ENCODE results near the gene PCDHGB2. TPM values are rescaled to one million over a fixed set of nuclear protein-coding genes. Genes with fewer than 3 reads are reported as not detected.

Gene PCDHGB2
- total and polyA plus RNA-seq, 2 of the 8 experiments (the other 6 are each of a cell fraction or from before 2014, with no cell fraction given) = 1.9 to 2.9 TPM

DNA sequence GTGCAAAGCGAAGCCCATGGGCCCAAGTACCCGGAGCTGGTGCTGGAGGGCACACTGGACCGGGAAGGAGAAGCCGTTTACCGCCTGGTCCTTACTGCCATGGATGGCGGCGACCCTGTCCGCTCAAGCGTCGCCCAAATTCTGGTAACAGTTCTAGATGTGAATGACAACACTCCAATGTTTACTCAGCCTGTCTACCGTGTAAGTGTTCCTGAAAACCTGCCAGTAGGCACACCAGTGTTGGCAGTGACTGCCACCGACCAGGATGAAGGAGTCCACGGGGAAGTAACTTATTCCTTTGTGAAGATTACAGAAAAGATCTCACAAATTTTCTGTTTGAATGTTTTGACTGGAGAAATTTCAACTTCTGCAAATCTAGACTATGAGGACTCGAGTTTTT, 14.8 kb downstream of the PCDHGB2 start:
- Histone ChIP-seq H4K20me1 (replicated peaks in 1 of 2; ENCODE audit: control insufficient read depth in 1 of 2, insufficient read depth in 2 of 2, low read length in 2 of 2) (no peaks in the 10 kb centered on the region), H3K27ac (ENCODE audit: low read depth, low read length) (no peak overlapping the region), H3K9me3 (ENCODE audit: insufficient read depth in 2 of 2, low read depth in 1 of 2, low read length in 1 of 2) (peaks cover 36 to 51% of the 10 kb centered on the region in 2 experiments; a peak in 3 of 4 replicates), H3K27me3 (replicated peaks in 1 of 4; ENCODE audit: control insufficient read depth in 3 of 4, extremely low read depth in 1 of 4, insufficient read depth in 3 of 4, low read length in 3 of 4) (no peaks in the 10 kb centered on the region), H3K14ac (ENCODE audit: insufficient read length) (no peak overlapping the region), H2AK5ac (ENCODE audit: low read depth, low read length) (no peak overlapping the region), H3K9ac (replicated peaks in 1 of 4; ENCODE audit: extremely low read depth in 1 of 4, low read depth in 3 of 4, low read length in 3 of 4) (no peak overlapping the region), H3K4me1 (replicated peaks in 1 of 4; ENCODE audit: control insufficient read depth in 3 of 4, insufficient read depth in 4 of 4, low read length in 3 of 4) (no peaks in the 10 kb centered on the region), H3K56ac (replicated peaks; ENCODE audit: insufficient read length, low read depth, low read length) (no peak overlapping the region), H2BK15ac (ENCODE audit: low read length) (no peak overlapping the region), H3K79me1 (ENCODE audit: low read depth, low read length) (no peaks in the 10 kb centered on the region), H3K23ac (ENCODE audit: insufficient read length) (no peak overlapping the region), H4K8ac (ENCODE audit: extremely low read depth, insufficient read depth, low read length) (no peak overlapping the region), H2BK5ac (ENCODE audit: low read depth, low read length) (no peak overlapping the region), H3K79me2 (ENCODE audit: control insufficient read depth in 1 of 2, insufficient read depth in 2 of 2, low read length in 2 of 2) (no peaks in the 10 kb centered on the region), H3K18ac (ENCODE audit: extremely low read depth, low read length) (no peak overlapping the region), H4K5ac (ENCODE audit: insufficient read length, low read depth, low read length) (no peak overlapping the region), H3K4me2 (ENCODE audit: insufficient read depth in 1 of 2, low read depth in 2 of 2, low read length in 2 of 2) (no peak overlapping the region), H2BK12ac (ENCODE audit: low read depth, low read length) (no peak overlapping the region), H2BK120ac (replicated peaks; ENCODE audit: low read depth, low read length) (no peak overlapping the region), H4K91ac (replicated peaks; ENCODE audit: insufficient read length, low read length) (no peak overlapping the region), H3K4me3 (ENCODE audit: extremely low read depth in 1 of 4, insufficient read depth in 2 of 4, low read depth in 3 of 4, low read length in 4 of 4) (no peak overlapping the region), H3K23me2 (ENCODE audit: low read depth, low read length) (no peaks in the 10 kb centered on the region), H3K4ac (replicated peaks; ENCODE audit: insufficient read length, low read depth, low read length) (no peak overlapping the region), H2AFZ (ENCODE audit: low read length) (no peak overlapping the region), H2BK20ac (ENCODE audit: low read length) (no peak overlapping the region), H3K36me3 (ENCODE audit: control insufficient read depth in 2 of 4, insufficient read depth in 4 of 4, low read length in 3 of 4) (peaks cover 0 to 3% (median 0%) of the 10 kb centered on the region in 4 experiments; a peak in 2 of 8 replicates)
- ChIA-PET CTCF (ENCODE audit: partially characterized antibody) (interaction anchor here (0.7 to 2.9 kb wide), 17 partner anchors 10 to 183 kb away, joined by 3 to 11 read pairs (median 4); partner anchors contain the start of genes PCDHGA10, PCDHGA5, PCDHGB2 and PCDHGB4), POLR2A (ENCODE audit: partially characterized antibody) (interaction anchor here (1.3 kb wide), 1 partner anchor 16 kb away, joined by 3 read pairs; no protein-coding TSS in a partner anchor)
- DNase-seq (ENCODE audit: low read depth in 1 of 2, low spot score in 2 of 2) (no peak), FAIRE-seq (no peak)
- 93% methylated on average over 14 of the region's 14 CpGs; no CpG with 5 or more reads in 1 of the 2 experiments for WGBS, 2 experiments (ENCODE audit: extremely low coverage in 1 of 2, insufficient coverage in 1 of 2, insufficient read length in 1 of 2, insufficient replicate concordance in 2 of 2, low coverage in 1 of 2, low lambda C conversion rate in 2 of 2, missing lambda C conversion rate in 1 of 2)
- TF ChIP-seq NRF1 (IDR thresholded peaks at IDR 0.05; ENCODE audit: low read depth, low read length) (no peak), POLR2AphosphoS5 (IDR thresholded peaks at IDR 0.05; ENCODE audit: low read depth, low read length) (no peak)

Data from H1 (cell line).